GM06990 (cell line): ENCODE measurements around the gene TANGO6.

Experiments
- DNase-seq: peaks from one replicate; pipeline ENCODE4 v3.0.0-alpha.2; 2011; ENCODE audit not compliant: insufficient read length; ENCODE audit errors: extremely low read depth
- H3K27me3 ChIP-seq: replicated peaks from 2 replicates; pipeline ENCODE4 v1.6.0; 2011; ENCODE audit warnings: low read length; ENCODE audit not compliant: control insufficient read depth, insufficient read depth
- H3K36me3 ChIP-seq: 2 replicates; pipeline ENCODE4 v1.5.1; 2011; ENCODE audit warnings: low read length; ENCODE audit not compliant: control insufficient read depth, insufficient read depth
- H3K4me3 ChIP-seq: replicated peaks from 2 replicates; pipeline ENCODE4 v1.5.1; 2011; ENCODE audit warnings: low read depth, mild to moderate bottlenecking, control low read depth, low read length
- CTCF ChIP-seq: IDR thresholded peaks from 2 replicates; pipeline ENCODE4 v1.5.1; 2011; ENCODE audit warnings: low read length, control low read depth, mild to moderate bottlenecking, inconsistent platforms; ENCODE audit not compliant: insufficient read depth, poor library complexity, severe bottlenecking

Gene TANGO6

DNA sequence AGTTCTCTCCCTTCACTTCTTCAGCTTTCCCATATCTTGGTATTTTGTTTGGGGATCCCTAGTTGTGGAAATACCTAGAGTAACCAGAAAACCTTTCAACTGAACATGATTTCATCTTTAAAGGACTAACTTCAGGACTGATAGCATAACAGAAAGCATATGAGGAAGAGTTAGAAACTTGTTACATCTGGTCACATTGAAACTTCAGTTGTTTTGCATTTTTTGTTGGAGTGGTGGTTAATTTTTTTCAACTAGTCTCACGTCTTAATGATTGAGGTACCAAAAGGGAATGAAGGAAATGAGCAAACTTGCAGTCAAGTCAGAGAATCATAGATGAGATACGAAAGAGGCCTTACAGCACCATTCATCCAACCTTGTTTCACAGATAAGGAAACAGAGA, 49.6 kb downstream of the TANGO6 start:
- no peaks in the 10 kb centered on the region; the same call in 1 of the 2 replicates for H3K36me3 ChIP-seq
- H3K27me3 ChIP-seq = no peaks in the 10 kb centered on the region
- no peak for TF ChIP-seq CTCF
- DNase-seq = no peak
- no peak overlapping the region for H3K4me3 ChIP-seq

DNA sequence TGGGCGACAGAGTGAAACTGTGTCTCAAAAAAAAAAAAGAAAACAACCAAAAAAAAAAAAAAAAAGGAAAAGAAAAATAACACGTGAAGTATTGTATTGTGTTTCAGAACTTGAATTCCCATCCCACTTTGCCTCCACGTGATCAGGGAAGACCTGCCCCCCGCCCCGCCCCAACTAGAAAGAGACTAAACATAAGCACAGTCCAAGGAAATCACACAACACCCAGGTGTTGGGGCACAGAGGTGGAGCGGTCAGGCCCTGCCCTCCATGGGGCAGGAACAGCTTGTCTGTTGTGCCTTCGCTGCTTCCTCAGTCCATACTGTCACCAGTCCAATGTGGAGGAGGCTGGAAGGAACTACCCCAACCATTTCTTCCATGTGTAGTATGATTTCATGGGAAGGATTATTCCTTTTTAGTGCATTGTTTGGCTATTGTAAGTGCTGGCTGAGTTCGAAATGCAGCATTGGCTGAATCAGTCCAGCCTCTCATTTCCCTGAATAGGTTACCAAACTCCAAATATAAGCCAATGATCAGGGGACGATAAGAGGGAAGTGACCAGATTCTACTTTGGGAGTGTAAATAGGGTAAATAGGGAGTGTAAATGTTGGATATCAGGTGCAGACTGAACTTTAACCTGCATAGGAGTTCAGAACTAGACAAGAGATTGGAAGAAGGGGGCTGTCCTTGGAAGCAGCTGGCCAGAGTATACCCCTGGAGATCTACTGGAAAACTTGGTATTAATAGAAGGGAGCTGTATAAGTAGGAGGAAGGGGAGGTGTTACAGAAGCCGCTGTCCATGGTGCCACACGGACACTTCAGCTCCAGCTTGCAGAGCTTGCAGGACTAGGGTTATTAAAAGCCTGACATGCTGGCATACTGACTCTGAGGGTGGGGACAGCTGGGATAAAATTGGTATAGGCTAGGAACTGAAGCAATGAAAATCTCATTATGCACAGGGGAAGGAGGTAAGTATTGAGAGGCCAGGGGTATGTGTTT, 50.7 kb downstream of the TANGO6 start:
- TF ChIP-seq CTCF = no peak
- DNase-seq = no peak
- H3K36me3 ChIP-seq = no peaks in the 10 kb centered on the region; the same call in 1 of the 2 replicates
- H3K4me3 ChIP-seq = no peak overlapping the region
- no peaks in the 10 kb centered on the region for H3K27me3 ChIP-seq

GRCh38 chr16:68894714-68895113, 51.4 kb downstream of the TANGO6 start:
- no peak for TF ChIP-seq CTCF
- no peak overlapping the region for H3K4me3 ChIP-seq
- H3K36me3 ChIP-seq = no peaks in the 10 kb centered on the region; the same call in 1 of the 2 replicates
- H3K27me3 ChIP-seq = no peaks in the 10 kb centered on the region
- DNase-seq = no peak

GRCh38 chr16:68898026-68898425, 54.7 kb downstream of the TANGO6 start:
- TF ChIP-seq CTCF = no peak
- DNase-seq = no peak
- H3K4me3 ChIP-seq = no peak overlapping the region
- H3K36me3 ChIP-seq = peaks cover 1% of the 10 kb centered on the region
- H3K27me3 ChIP-seq = no peaks in the 10 kb centered on the region

- Histone ChIP-seq H3K36me3 (peaks cover 1% of the 10 kb centered on the region; the same call in 1 of the 2 replicates), H3K27me3 (no peaks in the 10 kb centered on the region), H3K4me3 (no peak overlapping the region)
- TF ChIP-seq CTCF = no peak
- DNase-seq = no peak
Measured at GRCh38 chr16:68900009-68900408, 56.7 kb downstream of the TANGO6 start.
